Measurements from ENCODE around the gene OTOR.

- no peak for TF ChIP-seq SP1 (IDR thresholded peaks at IDR 0.05)
- TF ChIP-seq LEF1 (IDR thresholded peaks at IDR 0.05; ENCODE audit: borderline replicate concordance): no peak
- TF ChIP-seq FOXM1 (IDR thresholded peaks at IDR 0.05; ENCODE audit: borderline replicate concordance): no peak
- TF ChIP-seq ELF4 (IDR thresholded peaks at IDR 0.05): no peak
- no peak for TF ChIP-seq BHLHE40 (IDR thresholded peaks at IDR 0.05; ENCODE audit: borderline replicate concordance)
- TF ChIP-seq HDGF (IDR thresholded peaks at IDR 0.05; ENCODE audit: borderline replicate concordance): no peak
- TF ChIP-seq TARDBP (IDR thresholded peaks at IDR 0.05): no peak
- TF ChIP-seq PKNOX1 (IDR thresholded peaks at IDR 0.05): no peak
- TF ChIP-seq L3MBTL2 (conservative IDR thresholded peaks at IDR 0.05): no peak
- no peak for TF ChIP-seq FOXA1 (IDR thresholded peaks at IDR 0.05)
- TF ChIP-seq SUZ12 (IDR thresholded peaks at IDR 0.05): no peak
- TF ChIP-seq NFRKB (IDR thresholded peaks at IDR 0.05): no peak
Observed at GRCh38 chr20:16747291-16747811, 807 bp upstream of the OTOR start.

Data from HEK293T (cell line).